Measurements from ENCODE around the gene KCNAB1. TPM values are rescaled to one million over a fixed set of nuclear protein-coding genes. Genes with fewer than 3 reads are reported as not detected.

Gene KCNAB1
- total and polyA plus RNA-seq, 2 of the 8 experiments (the other 6 are each of a cell fraction or from before 2014, with no cell fraction given): 0.51 to 2.3 TPM

DNA sequence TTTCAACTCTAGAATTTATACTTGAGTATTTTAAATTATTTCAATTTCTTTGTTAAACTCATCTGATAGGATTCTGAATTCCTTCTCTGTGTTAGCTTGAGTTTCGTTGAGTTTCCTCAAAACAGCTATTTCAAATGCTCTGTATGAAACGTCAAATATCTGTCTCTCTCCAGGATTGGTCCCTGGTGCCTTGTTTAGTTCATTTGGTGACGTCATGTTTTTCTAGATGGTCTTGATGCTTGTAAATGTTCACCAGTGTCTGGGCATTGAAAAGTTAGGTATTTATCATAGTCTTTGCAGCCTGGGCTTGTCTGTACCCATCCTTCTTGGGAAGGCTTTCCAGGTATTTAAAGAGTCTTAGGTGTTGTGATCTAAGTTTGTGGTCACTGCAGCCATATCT lies 151.1 kb downstream of the KCNAB1 start:
- Histone ChIP-seq H2AK5ac (ENCODE audit: low read depth, low read length) (no peak overlapping the region), H3K27ac (ENCODE audit: low read depth, low read length) (no peak overlapping the region), H4K20me1 (replicated peaks in 1 of 2; ENCODE audit: control insufficient read depth in 1 of 2, insufficient read depth in 2 of 2, low read length in 2 of 2) (no peaks in the 10 kb centered on the region), H3K4ac (replicated peaks; ENCODE audit: insufficient read length, low read depth, low read length) (no peak overlapping the region), H2BK20ac (ENCODE audit: low read length) (no peak overlapping the region), H3K4me1 (replicated peaks in 1 of 4; ENCODE audit: control insufficient read depth in 3 of 4, insufficient read depth in 4 of 4, low read length in 3 of 4) (no peaks in the 10 kb centered on the region), H3K23me2 (ENCODE audit: low read depth, low read length) (no peaks in the 10 kb centered on the region), H3K4me3 (ENCODE audit: extremely low read depth in 1 of 4, insufficient read depth in 2 of 4, low read depth in 3 of 4, low read length in 4 of 4) (no peak overlapping the region), H4K5ac (ENCODE audit: insufficient read length, low read depth, low read length) (no peak overlapping the region), H3K9ac (replicated peaks in 1 of 4; ENCODE audit: extremely low read depth in 1 of 4, low read depth in 3 of 4, low read length in 3 of 4) (no peak overlapping the region), H4K8ac (ENCODE audit: extremely low read depth, insufficient read depth, low read length) (no peak overlapping the region), H2AFZ (ENCODE audit: low read length) (no peak overlapping the region), H3K79me1 (ENCODE audit: low read depth, low read length) (no peaks in the 10 kb centered on the region), H3K18ac (ENCODE audit: extremely low read depth, low read length) (no peak overlapping the region), H2BK15ac (ENCODE audit: low read length) (no peak overlapping the region), H3K23ac (ENCODE audit: insufficient read length) (no peak overlapping the region), H3K27me3 (replicated peaks in 1 of 4; ENCODE audit: control insufficient read depth in 3 of 4, extremely low read depth in 1 of 4, insufficient read depth in 3 of 4, low read length in 3 of 4) (no peaks in the 10 kb centered on the region), H3K36me3 (ENCODE audit: control insufficient read depth in 2 of 4, insufficient read depth in 4 of 4, low read length in 3 of 4) (no peaks in the 10 kb centered on the region), H4K91ac (replicated peaks; ENCODE audit: insufficient read length, low read length) (no peak overlapping the region), H3K4me2 (ENCODE audit: insufficient read depth in 1 of 2, low read depth in 2 of 2, low read length in 2 of 2) (no peak overlapping the region), H3K56ac (replicated peaks; ENCODE audit: insufficient read length, low read depth, low read length) (no peak overlapping the region), H3K14ac (ENCODE audit: insufficient read length) (no peak overlapping the region), H2BK120ac (replicated peaks; ENCODE audit: low read depth, low read length) (no peak overlapping the region), H3K9me3 (ENCODE audit: insufficient read depth in 2 of 2, low read depth in 1 of 2, low read length in 1 of 2) (no peaks in the 10 kb centered on the region), H2BK12ac (ENCODE audit: low read depth, low read length) (no peak overlapping the region), H2BK5ac (ENCODE audit: low read depth, low read length) (no peak overlapping the region), H3K79me2 (ENCODE audit: control insufficient read depth in 1 of 2, insufficient read depth in 2 of 2, low read length in 2 of 2) (no peaks in the 10 kb centered on the region)
- FAIRE-seq (no peak), DNase-seq (ENCODE audit: low read depth in 1 of 2, low spot score in 2 of 2) (no peak)
- ChIA-PET POLR2A (ENCODE audit: partially characterized antibody) (no interaction called here), CTCF (ENCODE audit: partially characterized antibody) (interaction anchor here (0.8 to 1.8 kb wide), 4 partner anchors 15 to 111 kb away, joined by 3 to 7 read pairs (median 4); no protein-coding TSS in a partner anchor)
- 85% methylated on average over 3 of the region's 3 CpGs; no CpG with 5 or more reads in 1 of the 2 experiments for WGBS, 2 experiments (ENCODE audit: extremely low coverage in 1 of 2, insufficient coverage in 1 of 2, insufficient read length in 1 of 2, insufficient replicate concordance in 2 of 2, low coverage in 1 of 2, low lambda C conversion rate in 2 of 2, missing lambda C conversion rate in 1 of 2)
- no peak for TF ChIP-seq SIN3A (conservative IDR thresholded peaks at IDR 0.05 in 1 of 2, IDR thresholded peaks at IDR 0.05 in 1 of 2; ENCODE audit: low read depth in 1 of 2, low read length in 2 of 2)
- TF ChIP-seq RBBP5 (IDR thresholded peaks at IDR 0.05; ENCODE audit: borderline replicate concordance, low read depth, low read length): no peak
- TF ChIP-seq SP4 (IDR thresholded peaks at IDR 0.05; ENCODE audit: low read length): no peak
- no peak for TF ChIP-seq BRCA1 (IDR thresholded peaks at IDR 0.05; ENCODE audit: low read depth, low read length)
- no peak for TF ChIP-seq CBX5 (IDR thresholded peaks at IDR 0.05; ENCODE audit: low read depth, low read length)
- TF ChIP-seq SAP30 (IDR thresholded peaks at IDR 0.05; ENCODE audit: insufficient read depth, insufficient replicate concordance, low read length): no peak
- TF ChIP-seq POLR2A (IDR thresholded peaks at IDR 0.05; ENCODE audit: control extremely low read depth in 1 of 2, low read depth in 2 of 2, low read length in 2 of 2): no peak
- no peak for TF ChIP-seq TAF1 (IDR thresholded peaks at IDR 0.05; ENCODE audit: low read depth, low read length)
- TF ChIP-seq, protein P1, sequence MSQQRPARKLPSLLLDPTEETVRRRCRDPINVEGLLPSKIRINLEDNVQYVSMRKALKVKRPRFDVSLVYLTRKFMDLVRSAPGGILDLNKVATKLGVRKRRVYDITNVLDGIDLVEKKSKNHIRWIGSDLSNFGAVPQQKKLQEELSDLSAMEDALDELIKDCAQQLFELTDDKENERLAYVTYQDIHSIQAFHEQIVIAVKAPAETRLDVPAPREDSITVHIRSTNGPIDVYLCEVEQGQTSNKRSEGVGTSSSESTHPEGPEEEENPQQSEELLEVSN (IDR thresholded peaks at IDR 0.05): no peak
- no peak for TF ChIP-seq RXRA (IDR thresholded peaks at IDR 0.05; ENCODE audit: insufficient read depth, low read depth, low read length)
- TF ChIP-seq HDAC6 (IDR thresholded peaks at IDR 0.05; ENCODE audit: low read depth, low read length): no peak
- no peak for TF ChIP-seq JUND (IDR thresholded peaks at IDR 0.05; ENCODE audit: low read length)
- TF ChIP-seq POU5F1 (IDR thresholded peaks at IDR 0.05; ENCODE audit: low read depth, low read length): no peak
- TF ChIP-seq RNF2 (IDR thresholded peaks at IDR 0.05; ENCODE audit: borderline replicate concordance, low read depth, low read length, missing control alignments, poor library complexity, severe bottlenecking): no peak

Data from H1 (cell line).